HG02970 (cell line): ENCODE results near the gene LRRC4.

Experiments used
- ATAC-seq: cut with Tn5 transposase; IDR thresholded peaks from one replicate; pipeline ENCODE4 v1.9.1; 2021; ENCODE audit warnings: mild to moderate bottlenecking, moderate library complexity, moderate number of reproducible peaks; ENCODE audit not compliant: unreplicated experiment, low FRiP score

The LRRC4 gene

DNA sequence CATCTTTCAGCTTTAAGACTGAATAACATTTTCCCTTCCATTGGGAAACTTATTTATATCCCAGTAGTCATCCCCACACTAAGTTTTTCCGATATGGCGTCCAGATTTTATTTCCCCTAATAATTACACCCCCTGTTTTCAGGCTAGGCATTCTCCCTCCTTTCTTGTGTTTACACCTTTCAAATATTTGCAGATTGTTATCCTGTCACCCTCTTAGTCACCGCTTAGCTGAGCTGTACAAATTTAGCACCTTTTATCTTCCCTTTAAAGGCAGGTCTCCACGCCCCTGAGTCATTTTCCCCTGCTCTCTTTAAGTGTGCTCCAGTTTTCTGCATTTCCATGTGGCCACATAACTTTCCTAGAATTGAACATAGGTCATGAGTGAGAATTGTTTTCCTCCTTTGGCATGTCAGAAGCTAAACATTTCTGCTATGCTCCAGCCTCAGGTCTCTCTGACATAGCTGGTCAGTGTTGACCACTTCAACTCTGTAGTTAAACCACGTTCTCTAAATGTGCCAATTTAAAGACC, 47.4 kb downstream of the LRRC4 start:
- ATAC-seq, result no peak

DNA sequence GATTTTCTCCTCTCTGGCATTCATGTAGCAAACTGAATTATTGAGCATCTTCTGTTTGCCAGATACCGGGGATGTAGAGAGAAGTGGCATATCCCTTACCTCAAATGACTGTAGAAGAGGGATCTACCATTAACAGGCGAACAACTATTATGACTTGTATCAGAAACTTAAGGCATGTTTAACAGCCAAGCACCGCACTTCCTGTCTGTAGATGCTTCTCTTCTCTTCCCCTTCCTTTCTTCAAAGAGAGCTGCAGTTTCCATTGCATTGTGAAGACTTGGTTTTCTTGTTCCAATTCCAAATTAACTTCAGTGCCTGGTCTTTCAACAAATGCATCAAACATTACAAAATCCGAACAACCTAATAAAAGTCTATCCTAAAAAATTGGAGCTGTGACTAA, 49.3 kb downstream of the LRRC4 start:
- ATAC-seq, result no peak

DNA sequence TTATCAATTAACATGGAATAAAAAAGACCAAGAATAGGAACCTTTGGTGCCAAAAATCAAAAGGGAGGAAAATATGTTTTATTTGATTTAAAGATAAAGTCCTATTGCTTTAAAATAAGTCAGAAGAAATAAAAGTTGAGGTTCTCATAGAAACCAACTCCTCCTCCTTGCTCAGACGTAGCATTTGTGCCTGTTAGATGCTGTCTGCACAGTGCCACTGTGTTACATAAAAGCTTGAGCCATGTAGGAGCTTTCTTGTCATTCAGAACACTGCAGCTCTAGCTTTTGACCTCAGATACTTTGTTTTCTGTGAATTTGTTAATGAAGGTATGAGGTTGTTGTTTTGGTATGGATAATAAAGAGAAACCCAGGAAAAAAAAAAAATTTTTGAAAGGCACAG, 50.3 kb downstream of the LRRC4 start:
- no peak for ATAC-seq

DNA sequence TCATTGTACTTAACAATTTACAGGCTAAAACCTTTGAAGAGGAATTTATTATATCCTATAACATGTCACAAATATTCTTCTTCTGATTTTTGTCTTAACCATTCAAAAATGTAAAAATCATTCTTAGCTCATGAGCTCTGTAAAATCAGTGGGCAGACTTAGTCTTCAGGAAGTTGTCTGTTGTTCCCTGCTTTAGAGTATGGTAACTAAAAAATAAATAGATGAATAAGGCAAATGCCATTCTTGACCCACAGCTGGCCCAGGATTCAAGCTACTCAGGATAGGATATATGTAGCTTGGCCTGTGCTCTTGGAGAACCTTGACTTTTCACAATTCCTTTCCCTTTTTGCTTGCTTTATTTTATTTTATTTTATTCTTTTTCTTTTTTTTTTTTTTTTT, 51.5 kb downstream of the LRRC4 start:
- ATAC-seq, result no peak

DNA sequence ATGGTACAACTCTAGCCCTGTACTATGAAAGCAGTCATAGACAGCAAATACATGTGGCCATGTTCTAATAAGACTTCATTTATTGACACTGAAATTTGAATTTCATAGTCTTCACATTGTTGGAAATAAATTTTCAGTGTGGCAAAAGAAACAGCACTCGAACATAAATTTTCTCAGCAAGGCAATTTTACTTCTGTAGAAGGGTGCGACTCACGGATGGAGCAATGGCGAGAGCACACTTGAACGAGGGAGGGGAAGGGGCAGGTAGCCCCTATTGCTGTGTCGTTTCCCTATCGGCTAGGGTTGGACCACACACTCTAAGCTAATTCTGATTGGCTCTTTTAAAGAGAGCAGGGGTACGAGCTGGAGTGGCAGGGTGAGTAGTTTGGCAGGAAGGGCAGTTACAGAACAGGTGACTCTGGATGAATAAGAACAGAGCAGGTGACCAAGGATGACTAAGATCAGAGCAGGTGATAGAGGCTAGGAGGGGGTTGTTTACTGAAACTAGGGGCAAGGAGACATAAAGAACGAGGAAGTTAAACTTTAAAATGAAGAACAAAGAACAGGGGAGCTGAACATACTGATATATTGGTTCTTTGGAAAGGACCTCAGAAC, 52.0 kb downstream of the LRRC4 start:
- no peak for ATAC-seq

DNA sequence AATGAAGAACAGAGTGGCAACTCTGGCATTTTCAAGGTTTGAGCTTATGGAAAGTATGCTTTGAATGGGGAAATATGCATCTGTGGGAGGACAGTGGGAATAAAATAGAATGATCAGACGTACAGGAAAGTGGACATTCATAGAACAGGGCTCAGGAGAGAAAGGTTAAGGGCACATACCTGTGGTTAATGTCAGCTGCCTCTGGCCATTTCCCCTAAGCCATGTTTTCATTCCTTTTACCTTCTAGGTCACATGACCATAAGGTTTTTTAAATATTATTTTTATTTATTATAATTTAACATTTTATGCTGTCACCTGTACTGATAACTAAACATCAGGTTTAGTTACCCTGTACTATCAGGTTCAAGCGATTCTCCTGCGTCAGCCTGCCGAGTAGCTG, 52.8 kb downstream of the LRRC4 start:
- no peak for ATAC-seq
